Hematopoietic multipotent progenitor cell treated with erythropoietin and hydrocortisone succinate and interleukin-3 and kit ligand, for 6 days (in vitro differentiated cells): ENCODE measurements around the gene FMNL2.

Source experiments
- DNase-seq: peaks from one replicate; pipeline ENCODE4 v3.0.0-alpha.2; 2015

The FMNL2 gene

DNA sequence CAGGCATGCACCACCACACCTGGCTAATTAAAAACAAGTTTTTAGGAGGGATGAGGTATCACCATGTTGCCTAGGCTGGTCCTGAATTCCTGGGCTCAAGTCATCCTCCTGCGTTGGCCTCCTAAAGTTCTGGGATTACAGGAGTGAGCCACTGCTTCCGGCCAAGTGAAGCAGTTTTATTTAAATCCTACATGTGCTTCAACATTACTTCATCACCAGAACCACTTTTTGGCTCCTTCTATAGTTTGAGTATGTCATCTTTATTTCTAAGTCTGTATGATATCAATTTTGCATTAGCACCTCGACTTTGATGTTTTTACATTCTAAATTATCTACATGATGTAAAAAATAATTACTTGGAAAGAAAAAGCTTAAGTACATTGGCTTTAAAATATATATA lies 144.3 kb downstream of the FMNL2 start:
- DNase-seq, result no peak

DNA sequence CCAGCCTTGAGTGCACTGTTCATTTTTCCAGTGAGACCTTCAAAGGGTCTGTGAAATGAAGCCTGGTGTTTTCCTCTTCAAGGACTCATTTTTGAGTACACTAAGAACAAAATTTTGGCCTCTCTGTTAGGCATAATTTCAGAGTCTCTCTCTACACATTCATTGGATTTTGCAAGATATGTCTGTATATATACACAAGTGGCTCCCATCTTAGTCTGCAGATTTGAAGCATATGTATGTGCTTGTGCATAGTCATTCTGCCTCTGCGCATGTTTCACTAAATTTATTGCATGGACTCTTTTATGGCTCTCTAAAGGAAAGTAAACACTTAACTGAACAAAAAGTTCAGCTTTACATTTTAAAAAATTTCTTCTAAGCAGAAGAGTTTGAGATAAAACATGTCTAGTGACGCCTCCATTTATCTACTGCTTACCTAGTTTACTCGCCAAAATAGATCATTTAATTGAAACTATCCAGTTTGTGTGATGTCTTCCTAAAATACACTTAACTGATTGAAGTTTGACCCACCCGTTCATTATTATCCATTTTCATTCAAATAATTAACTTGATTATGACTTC lies 145.9 kb downstream of the FMNL2 start:
- DNase-seq, result no peak

DNA sequence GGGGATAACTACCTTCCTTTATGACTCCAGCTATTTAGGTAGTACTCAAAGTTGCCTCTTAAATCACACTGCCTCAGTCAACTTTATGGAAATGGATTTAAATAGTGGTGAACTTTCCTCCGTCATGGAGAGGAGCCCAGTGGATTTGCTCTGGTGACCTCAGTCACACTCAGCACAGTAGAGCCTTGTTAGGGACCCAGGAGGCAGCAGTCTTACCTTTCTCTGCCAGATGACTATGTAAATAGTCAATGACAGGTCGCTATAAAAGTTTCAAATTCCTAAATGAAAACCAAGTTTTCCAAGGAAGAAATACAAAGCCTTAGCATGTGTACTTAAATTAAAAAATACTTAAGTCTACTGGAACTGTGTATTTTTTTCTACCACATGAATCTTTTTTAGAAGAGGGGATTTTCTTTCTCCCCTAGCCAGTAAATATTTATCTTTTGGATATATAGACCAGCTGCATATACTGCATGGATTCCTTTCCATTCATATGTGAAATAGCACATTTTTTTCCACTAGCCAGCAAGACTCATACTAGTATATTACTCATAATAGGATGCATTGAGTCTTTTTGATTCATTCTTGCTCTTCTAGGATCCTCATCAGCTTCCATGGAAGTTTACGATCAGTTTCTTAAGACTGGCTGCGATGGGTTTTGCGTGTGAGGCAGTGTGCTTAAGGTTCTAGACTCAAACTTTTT lies 147.1 kb downstream of the FMNL2 start:
- DNase-seq, result no peak

DNA sequence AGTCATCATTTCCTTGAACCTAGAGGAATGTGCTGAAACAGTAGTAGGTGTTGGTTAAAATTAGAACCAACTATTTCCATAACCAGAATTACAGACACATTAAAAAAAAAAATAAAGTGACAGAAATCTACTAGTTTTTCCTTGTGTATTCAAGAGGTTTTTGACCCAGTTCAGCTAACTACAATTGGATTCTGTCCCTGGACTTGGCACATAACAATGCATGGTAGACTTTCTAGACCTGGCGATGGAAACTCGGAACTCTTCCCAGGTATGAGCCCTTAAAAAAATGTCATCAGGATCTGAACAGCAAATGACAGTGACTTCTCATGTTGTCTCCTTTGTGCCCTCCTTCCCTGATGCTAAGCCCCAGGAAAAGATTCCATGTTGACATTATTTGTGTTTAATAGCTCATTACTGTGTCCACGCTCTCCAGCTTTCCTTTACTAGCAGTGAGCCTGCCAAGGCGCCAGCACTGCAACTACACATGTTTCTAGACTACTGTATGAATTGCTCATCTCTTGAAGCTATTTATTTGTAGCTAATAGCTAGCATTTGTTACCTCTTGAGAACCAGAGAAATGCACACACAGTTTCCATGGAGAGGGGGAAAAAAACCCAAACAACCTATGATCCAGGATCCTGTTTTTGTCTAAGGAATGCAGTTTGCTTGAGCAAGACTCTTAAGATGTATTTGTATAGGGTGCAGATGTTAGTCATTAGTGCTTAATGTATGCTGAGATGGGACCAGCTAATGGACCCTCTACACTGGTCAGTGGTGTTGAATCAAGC lies 148.5 kb downstream of the FMNL2 start:
- DNase-seq, result no peak

DNA sequence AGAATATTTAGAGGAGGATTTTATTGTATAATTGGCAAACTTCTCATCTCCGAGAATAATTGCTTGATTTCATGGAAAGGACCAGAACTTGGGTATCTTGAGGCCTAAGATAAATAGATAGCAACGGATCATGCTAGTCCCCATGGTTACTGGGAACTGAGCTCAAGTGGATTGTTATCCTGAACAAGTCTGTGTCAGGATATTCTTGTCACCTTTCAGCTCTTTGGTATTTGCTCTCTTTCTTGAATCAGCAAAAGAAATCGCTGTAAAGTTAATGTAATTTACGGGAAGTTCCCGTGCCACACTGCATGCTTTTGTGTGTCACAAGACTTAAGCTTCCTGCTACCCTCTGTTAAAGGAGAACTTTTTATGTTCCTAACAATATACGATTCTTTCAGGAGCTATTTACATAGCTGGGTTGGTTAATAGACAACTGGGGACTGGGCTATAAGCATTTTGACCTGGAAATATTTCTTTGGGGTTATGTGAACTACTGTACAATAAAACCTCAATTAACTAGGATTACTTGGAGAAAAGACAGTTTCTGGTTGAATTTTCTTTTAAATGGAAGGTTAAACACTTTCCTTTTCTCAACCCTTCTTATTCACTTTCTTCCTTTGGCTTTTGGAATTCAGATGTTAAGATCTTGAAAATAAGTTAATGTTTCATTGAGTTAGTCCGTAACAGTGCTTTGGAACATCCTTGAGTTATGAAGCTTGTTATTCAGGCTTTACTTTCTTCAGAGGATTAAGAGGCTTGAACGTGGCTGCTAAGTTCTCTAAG lies 151.2 kb downstream of the FMNL2 start:
- DNase-seq, result peak; percentile 38

DNA sequence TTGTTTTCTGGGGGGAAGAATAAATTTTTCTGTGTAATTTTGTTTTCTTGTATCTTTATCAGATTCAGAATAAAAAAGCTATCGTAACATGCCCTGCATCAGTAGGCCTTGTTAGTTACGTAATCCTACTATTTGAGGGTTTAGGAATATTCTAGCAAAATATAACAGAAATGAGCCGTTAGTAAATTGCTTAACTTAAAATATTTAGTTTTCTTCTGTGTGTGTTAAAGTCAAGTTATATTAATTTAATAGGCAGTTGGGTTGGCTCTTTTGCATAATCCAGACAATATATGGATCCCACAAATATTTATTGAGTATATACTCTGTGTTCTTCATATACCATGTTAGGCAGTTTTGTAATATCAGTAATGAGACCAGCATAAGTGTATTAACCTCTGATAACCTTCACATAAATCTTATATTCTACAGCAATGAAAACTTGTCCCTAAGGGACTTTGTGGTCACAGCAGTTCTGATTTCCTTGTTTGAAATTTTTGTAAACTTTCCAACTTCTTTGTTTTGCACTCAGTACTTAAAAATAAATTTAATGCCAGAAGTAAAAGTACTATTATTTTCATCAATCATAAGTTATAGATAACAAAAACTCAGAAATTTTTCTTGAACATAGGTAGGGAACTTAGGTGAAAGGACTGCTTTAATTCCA lies 151.9 kb downstream of the FMNL2 start:
- no peak for DNase-seq

DNA sequence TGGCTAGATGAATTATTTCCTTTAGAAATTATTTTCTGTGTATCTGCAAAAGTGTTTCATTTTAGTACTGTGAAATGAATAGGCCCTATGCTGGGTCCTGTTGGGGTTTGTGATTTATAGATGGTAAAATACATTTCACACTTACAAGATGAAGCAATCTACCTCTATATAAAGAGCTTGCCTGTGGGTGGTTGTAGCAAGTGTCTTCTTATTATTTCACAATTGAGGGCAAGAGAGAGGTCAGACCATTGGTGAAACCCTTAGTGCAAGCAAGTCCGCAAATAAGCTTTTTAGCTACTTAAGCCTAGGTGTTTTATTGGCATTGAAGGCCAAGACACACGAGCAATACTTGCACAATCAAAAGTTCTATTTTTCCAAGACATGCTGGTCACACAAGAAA lies 153.1 kb downstream of the FMNL2 start:
- DNase-seq, result no peak

DNA sequence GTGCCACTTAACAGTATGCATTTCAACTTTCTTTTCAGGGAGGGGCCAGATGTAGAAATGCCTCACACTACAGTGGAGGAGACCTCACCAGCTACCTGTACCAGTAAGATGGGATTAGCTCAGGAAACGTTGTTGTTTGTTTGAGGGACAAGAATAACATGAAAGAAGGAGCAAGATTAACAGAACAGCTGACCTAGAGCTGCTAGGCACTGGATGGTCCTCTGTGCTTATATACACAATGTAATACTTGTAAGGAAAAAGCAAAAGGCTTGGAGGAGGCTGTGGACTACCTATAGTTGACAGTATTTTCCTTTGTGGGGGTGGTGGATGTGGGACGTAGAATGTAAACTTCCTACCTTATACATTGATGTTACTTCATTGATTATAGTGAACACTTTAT lies 154.4 kb downstream of the FMNL2 start:
- no peak for DNase-seq

DNA sequence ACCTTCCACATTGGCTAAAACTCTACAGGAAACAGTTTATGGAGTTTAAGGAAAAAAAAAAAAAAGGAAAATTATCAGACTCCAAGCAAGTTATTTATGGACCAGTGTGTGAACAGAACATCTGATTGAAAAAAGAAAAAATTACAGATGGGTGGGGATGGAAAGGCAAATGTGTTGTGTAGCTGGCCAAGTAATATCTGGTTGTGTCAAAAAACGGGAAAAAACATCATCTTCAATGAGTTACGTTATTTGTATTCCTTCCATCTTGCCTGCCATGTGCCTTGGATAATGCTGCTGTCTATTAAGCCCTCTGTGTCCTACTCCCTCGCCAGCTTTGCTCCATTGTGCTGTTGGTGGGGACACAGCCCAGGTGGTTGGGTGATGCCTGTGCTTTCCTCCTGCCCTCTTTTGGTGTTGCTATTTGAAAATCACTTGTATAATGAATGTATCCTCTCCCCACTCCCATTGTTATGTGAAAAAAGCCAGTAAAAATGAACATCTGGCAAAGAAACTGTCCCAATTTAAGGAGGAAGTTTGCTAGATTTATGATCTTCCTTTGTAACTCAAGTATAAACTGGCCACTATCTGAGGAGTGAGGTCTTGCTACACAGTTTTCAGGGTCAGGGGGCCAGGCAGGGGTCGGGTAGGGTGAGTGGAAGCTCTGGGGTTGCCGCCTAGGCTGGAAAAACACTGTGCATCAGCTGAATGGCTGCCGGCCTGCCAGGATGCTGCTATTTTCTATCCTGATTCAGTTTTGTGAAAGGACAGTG lies 155.9 kb downstream of the FMNL2 start:
- DNase-seq, result no peak

DNA sequence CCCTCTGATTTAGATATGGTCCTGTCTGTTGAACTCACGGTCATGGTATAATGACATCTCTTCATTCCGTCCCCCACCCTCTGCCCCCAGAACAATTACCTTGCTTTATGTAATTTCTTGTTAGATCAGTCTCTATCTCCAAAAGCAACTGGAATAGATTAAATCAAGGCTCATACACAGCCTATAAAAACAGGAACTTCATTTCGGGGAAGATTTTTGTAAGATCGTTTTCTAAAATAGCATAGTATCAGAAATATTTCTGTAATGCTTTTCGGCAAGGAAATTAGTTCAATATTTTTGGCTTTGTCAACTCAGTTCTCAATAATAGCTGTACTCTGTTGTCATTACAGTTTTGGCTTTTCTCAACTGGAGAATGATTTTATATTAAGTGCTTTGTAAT lies 157.2 kb downstream of the FMNL2 start:
- no peak for DNase-seq

DNA sequence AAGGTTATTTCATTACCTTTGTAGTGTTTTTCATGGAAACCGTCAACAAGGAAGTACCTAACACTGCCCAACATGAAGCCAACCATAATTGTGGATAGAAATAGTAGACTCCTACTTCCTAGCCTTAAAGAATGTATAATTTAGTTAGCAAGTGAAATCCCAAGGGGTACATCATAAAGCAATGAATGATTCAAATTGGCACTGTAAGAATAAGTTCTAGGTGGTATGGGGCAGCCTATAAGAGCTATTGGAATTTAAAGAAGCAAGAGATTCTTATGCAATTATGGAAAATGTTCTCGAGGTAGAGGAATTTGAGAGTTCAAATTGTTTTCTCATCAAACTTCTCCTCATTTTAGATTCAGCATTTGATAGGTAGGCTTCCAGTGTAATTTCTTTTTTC lies 157.9 kb downstream of the FMNL2 start:
- no peak for DNase-seq

DNA sequence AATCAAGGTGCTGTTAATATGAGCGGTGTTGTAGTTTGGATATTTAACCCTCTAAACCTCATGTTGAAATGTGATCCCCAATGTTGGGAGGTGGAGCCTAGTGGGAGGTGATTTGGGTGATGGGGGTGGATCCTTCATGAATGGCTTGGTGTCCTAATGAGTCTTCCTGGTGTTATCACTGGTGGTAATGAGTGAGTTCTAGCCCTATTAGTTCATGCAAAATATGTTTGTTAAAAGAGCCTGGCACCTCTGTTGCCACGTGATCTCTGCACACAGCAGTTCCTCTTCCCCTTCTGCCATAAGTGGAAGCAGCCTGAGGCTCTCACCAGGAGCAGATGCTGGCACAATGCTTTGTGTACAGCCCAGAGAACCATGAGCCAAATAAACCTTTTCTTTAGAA lies 158.4 kb downstream of the FMNL2 start:
- DNase-seq, result no peak

DNA sequence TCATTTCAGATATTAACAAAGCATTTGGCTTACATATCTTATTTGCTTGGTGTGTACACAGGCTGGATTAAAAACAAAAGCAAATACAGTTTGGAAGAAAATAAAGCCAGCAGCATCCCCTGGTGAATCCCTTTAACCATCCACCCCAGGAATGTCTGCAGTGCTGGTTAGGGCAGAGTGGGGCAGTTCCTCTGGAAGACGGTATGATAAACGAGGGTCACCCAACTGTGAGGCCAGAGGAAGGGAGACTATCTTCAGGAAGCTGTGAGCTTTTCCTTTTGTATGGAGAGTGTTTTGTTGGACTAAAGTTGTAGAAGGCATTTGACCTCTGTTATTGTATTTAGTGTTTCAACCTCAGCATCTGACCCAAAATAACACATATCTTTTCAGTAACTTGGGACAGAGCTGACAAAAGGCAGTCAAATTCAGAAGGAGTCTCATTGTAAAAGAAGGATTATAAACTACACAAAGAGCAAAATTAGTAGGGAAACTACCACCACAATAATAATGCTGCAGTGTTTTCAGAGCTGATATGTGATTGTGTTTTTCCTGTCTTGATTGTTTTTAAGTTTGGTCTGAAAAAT lies 159.1 kb downstream of the FMNL2 start:
- DNase-seq, result no peak

DNA sequence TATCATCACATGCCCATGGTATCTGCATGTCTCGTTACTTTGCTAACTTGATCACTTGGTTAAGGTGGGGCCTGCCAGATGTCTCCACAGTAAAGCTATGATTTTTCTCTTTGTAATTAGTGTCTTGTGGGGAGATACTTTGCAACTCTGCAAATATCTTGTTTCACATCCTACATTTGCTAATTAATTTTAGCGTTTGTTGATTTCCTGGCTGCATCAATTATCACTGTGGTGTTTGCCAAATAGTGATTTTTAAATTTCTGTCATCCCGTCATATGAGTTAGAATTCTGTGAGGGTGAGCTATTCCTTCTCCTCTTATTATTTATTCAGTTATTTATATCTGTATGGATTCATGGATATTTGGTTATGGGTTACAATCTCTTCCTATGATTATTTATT lies 161.4 kb downstream of the FMNL2 start:
- no peak for DNase-seq

DNA sequence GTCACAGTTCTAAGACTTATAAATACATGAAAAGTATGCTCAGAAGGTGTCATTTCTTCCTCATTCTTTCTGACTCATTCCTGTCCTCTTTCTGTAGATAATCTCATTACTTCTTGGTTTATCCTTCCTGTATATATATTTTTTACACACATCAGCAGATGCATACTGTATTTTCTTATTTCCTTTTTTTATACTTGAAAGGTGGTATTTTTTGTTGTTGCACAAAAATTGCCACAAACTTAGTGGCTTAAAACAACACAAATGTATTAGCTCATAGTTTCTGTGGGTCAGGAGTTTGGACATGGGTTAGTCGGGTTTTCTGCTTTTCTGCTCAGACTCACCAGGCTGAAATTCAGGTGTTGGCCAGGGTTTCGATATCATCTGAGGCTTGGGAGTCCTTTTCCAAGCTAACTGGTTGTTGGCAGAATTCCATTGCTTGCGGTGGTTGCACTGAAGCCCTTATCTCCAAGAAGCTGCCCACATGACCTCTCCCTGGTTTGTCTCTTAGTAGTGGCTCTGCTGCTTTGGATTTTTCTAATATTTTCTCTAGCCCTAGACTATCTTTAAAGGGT lies 162.6 kb downstream of the FMNL2 start:
- peak; percentile 89 for DNase-seq

DNA sequence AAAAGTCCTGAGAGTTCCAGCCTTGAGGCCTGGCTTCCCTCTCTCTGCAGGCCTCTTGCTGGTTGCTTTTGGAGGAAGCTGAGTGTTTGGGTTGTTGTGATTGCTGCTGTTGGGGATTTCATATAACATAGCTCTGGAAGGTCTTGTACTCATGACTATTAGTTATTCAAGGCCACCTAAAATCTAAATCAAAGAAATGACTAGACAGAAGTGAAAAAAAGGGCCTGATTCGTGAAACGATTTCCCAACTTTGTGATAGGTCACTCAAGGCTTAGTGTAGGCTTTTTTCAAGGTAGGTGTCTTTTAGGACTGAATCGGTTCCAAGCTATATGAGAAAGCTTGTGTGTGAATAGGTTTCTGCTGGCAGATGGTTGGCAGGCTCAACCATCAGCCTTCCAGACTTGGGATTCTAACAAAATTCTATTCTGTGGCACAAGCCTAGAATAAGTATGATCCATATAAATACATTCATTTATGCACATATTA lies 164.4 kb downstream of the FMNL2 start:
- DNase-seq, result no peak

DNA sequence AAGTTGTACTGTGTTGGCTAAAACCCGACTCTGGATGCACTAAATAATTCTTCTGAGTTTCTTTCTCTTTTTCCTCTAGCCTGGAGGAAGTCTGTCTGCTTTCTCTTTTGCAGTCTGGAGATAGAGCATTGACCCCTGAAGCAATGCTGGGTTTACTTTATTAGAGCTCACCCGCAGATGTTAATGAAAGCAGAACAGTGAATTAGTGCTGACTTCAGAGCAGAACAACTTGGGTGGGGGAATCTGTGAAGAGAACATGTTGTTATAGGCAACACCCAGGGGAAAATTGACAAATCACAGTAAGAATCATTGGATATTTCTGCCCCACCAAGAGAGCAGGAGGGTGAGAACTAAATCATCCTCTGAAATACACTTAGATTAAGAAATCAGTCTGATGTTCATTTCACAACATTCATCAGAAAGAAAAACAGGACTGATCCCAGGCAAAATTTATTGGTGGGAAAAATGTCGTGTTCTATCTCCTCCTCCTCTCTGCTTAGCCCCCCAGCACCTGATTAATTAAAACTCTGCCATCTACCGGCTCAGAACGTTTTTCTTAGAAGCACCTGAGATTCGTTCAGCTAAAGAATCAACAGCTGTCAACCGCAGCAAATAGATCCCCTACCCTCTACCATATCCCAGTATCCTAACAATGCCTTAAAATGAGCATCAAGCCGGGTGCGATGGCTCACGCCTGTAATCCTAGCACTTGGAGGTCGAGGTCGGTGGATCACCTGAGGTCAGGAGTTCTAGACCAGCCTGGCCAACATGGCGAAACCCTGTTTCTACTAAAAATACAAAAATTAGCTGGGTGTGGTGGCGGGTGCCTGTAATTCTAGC lies 165.1 kb downstream of the FMNL2 start:
- DNase-seq, result no peak

DNA sequence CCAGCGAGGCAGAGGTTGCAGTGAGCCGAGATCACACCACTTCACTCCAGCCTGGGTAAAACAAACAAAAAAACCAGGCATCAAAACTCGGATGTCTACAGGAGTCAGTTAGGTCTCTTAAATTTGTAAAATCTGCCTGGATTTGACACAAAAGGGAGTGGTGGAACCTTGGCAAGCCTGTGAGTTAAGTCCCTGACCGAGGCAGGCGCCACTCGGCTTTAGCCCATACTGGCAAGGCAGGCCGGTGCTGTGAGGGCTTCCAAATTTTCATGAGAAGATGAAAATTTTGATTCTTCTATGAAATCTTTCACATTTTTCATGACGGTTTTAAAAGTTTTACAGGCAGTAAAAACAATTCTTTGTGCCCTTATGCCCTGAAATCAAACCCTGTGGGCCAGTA lies 165.8 kb downstream of the FMNL2 start:
- DNase-seq, result no peak

DNA sequence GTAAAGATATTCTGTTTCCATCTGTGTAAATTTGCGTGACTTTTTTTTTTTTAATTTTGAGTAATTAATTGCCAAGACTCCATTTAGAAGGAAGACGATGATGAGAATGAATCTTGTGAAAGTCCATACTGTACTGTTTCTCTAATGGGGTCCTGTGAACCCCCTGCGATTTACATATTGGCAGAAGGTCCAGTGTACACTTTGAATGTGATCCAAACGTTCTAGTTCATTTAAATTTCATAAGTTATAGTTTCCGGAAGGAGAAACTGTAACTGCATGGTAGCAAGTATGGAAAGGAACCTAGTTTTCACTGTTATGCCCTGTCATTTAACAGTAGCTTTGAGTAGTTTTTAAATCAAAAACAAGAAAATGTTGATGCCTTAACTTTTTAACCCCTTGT lies 166.7 kb downstream of the FMNL2 start:
- DNase-seq, result no peak

DNA sequence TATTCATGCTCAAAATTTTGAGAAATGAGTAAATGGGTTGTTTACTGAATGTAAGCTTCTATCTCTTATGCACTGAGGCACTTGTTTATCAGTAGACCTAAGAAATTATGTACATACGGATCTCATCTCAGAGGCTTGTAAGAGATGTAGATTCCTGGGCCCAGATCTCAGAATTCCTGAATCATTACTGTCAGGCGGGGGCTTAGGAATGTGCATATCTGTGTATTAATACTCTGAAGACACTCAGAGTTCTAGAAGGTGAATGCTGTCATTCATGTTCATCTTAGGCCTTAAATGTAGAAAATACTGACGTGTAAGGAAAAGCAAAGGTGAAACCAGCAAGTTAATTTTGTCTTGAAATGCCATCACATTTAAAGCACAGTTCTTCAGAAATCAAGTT lies 169.6 kb downstream of the FMNL2 start:
- DNase-seq, result no peak
